DOHH2 (cell line): ENCODE results near the gene TMEM154.

ENCODE experiments used
- CTCF ChIP-seq: fragments of 200-600 bp; sonication (generic); IDR thresholded peaks from one replicate; pipeline ENCODE4 v1.5.1; 2014; ENCODE audit warnings: antibody characterized with exemption, mild to moderate bottlenecking, low read depth, low read length; ENCODE audit not compliant: poor library complexity, severe bottlenecking
- EZH2phosphoT487 ChIP-seq: fragments of 200-600 bp; sonication (generic); IDR thresholded peaks from 2 replicates; pipeline ENCODE4 v1.6.1; 2017; ENCODE audit warnings: borderline replicate concordance, mild to moderate bottlenecking, antibody characterized with exemption, low read length, moderate library complexity, mixed read lengths

GRCh38 chr4:152661649-152662048 lies 18.1 kb downstream of the TMEM154 start:
- TF ChIP-seq CTCF (no peak), EZH2phosphoT487 (no peak)
